HG02870 (cell line): ENCODE results near the gene ZNF410.

ENCODE experiments used
- ATAC-seq: cut with Tn5 transposase; IDR thresholded peaks from one replicate; pipeline ENCODE4 v1.9.1; 2021; ENCODE audit warnings: mild to moderate bottlenecking, moderate library complexity; ENCODE audit not compliant: unreplicated experiment

Gene ZNF410

DNA sequence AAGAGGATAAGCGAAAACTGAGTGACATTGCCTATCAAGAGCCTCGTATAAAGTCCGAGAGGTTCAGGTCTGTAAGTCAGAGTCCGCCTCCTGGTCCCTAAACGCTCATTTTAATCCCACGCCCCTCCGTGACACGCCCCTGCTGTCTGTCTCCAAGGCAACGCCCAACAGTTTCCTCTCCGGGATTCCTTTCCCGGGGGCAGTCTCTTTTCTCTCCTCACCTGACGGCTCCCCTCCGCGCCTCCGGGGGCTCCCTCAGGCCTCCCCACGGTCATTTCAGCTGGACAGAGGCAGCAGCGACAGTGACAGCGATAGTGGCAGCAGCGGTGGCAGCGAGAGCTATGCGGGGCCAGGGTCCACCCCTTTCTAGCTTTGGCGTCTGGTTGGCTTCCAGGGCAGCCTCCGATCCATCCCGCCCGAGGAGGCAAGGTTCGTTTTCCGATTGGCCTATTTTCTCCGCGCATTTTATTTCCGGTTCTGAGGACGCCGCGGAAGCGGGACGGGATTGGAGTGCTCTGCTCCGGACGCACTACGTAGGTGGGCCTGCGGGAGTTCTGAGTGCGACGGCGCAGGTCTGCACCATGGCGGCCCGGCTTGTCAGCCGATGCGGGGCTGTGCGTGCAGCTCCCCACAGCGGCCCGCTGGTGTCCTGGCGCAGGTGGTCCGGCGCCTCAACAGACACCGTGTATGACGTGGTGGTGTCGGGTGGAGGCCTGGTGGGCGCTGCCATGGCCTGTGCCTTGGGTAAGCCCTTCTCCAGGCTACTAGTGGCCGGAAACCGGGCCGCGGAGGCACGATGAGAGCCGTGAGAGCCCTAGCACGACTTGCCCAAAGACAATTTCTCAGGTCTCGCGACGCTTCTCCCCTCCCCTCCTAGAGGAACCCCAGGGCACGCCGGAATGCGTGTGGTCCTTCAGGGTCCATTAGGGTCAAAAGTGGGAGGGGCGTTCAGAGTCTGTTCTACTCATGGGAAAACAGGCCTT is 63.4 kb downstream of the ZNF410 start, which contains the start of the genes COQ6 and FAM161B:
COQ6 (plus strand) TSS at position 551 of the 983 bp plus-strand sequence; CDS start at position 582, 31 bp downstream.
FAM161B (minus strand) TSS at position 343 of the 983 bp plus-strand sequence; CDS start at position 275, 68 bp downstream.
- peak; percentile 84 for ATAC-seq

DNA sequence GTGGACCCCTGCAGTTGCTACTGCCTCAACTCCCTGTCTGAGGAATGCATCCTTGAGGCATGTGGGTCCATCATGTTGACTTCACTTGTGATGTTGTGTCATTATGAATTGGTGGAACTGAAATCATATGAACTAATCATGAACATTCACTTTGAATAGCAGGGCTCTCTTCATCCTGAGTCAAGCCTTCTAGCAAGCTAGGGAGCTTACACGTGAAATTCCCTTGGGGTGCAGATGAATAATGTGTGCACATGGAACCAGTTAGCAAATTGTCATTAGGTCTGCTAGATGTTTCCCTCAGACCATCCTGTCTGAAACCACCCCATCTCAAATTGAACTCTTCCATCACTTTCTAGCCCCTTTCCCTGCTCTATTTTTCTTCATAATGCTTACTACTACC is 67.1 kb downstream of the ZNF410 start:
- no peak for ATAC-seq

- no peak for ATAC-seq
Observed at GRCh38 chr14:73955674-73956073, 69.0 kb downstream of the ZNF410 start.

DNA sequence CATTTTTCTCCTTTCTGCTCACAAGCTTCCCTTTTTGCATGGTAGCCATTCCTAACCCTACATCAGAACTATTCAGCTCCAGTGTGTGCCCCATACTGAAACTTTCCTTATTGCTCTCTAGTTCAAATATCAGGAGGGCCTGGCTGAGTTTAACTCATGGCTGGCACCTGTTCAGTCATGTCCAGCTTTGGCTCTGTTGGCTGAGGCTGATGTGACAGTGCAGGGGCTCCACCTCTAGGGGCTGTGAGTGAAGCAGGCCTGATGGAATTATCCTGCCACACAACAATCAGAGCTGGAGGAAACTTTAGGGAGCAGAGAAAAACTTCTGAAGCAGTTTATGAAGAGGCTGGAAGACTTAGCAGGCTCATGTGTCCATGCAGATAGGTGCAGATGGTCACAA is 71.9 kb downstream of the ZNF410 start:
- ATAC-seq: no peak

GRCh38 chr14:73961192-73961591 is 74.5 kb downstream of the ZNF410 start:
- no peak for ATAC-seq

DNA sequence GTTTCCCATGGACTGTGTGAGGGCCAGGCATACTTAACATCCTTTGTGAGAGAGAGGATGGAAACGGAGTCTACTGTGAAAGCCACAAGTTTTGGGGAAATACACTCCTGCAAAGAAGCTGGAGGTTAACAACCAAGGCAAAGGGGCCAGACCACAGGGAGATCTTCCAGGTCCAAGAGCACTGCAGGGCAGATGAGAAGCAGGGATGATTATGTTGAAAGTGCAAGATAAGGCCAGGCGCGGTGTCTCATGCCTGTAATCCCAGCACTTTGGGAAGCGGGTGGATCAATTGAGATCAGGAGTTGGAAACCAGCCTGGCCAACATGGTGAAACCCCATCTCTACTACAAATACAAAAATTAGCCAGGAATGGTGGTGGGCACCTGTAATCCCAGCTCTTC is 78.6 kb downstream of the ZNF410 start:
- no peak for ATAC-seq

GRCh38 chr14:73968885-73969284 is 82.2 kb downstream of the ZNF410 start:
- ATAC-seq: no peak

GRCh38 chr14:73973497-73973896 is 86.8 kb downstream of the ZNF410 start:
- ATAC-seq: no peak

DNA sequence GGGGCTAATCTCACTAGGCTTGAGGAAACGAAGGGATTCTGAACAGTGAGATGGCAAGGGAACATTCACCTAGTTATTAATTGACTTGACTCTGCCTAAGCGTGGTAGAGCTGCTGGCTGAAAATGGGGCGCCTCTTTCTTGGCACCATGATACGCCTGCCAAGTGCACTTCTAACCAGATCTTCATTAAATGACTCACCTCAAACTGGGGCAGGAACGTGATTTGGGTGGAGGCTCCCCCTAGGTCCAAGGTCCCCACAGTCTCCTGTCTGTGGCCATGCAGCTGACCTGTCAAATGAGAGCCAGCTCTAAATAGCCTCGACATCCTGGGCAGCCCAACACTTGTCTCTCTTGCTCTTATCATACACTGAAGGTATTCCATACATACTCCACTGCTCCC is 89.5 kb downstream of the ZNF410 start:
- no peak for ATAC-seq

DNA sequence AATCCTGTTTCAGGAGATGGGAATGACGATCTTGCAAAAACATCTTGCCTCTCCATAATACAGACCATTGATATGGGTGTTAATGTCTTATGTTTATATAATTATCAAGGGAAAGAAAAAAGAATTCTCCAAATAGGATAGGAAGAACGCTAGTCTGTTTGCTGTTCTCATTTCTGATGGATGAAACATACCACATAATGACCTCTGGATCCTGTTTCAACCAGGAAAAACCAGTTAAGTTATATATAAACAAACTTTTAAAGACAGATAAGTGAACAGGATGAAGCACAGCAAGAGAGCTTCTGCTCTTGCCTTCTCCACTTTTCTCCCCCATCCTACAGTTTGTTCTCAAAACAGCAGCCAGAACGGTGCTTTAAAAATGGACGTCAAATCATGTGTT is 91.2 kb downstream of the ZNF410 start:
- no peak for ATAC-seq
